RWPE2 (cell line): ENCODE data around the gene PRR22.

Experiments used
- ATAC-seq: fragments of 200-7000 bp; cut with Tn5 transposase; 3 replicates; pipeline ENCODE4 v1.9.1; 2021; ENCODE audit warnings: low read depth
- DNase-seq: peaks from one replicate; pipeline ENCODE4 v3.0.0-alpha.2; 2020; ENCODE audit warnings: low spot score
- H3K27ac ChIP-seq: fragments of 450-650 bp; 2 replicates; pipeline ENCODE4 v1.5.1; 2017; ENCODE audit warnings: mild to moderate bottlenecking; ENCODE audit not compliant: poor library complexity, severe bottlenecking
- H3K27me3 ChIP-seq: fragments of 250-450 bp; sonication (Bioruptor Pico); 2 replicates; pipeline ENCODE4 v1.5.1; 2021; ENCODE audit warnings: mild to moderate bottlenecking, moderate library complexity; ENCODE audit not compliant: insufficient read depth, poor library complexity, severe bottlenecking
- H3K36me3 ChIP-seq: fragments of 250-450 bp; sonication (Bioruptor Pico); 2 replicates; pipeline ENCODE4 v1.5.1; 2020; ENCODE audit warnings: low read depth, mild to moderate bottlenecking, moderate library complexity
- H3K4me1 ChIP-seq: fragments of 250-450 bp; sonication (Bioruptor Pico); 2 replicates; pipeline ENCODE4 v1.5.1; 2021; ENCODE audit warnings: mild to moderate bottlenecking, moderate library complexity; ENCODE audit not compliant: insufficient read depth, poor library complexity, severe bottlenecking
- H3K4me3 ChIP-seq: fragments of 250-450 bp; sonication (Bioruptor Pico); 2 replicates; pipeline ENCODE4 v1.5.1; 2021; ENCODE audit warnings: mild to moderate bottlenecking, moderate library complexity; ENCODE audit not compliant: severe bottlenecking
- H3K9me3 ChIP-seq: fragments of 250-450 bp; sonication (Bioruptor Pico); 2 replicates; pipeline ENCODE4 v1.5.1; 2021; ENCODE audit warnings: mild to moderate bottlenecking, moderate library complexity; ENCODE audit not compliant: severe bottlenecking
- TF ChIP-seq, protein P1 (sequence below): fragments of 450-650 bp; IDR thresholded peaks from one replicate; pipeline ENCODE4 v1.5.1; 2017; ENCODE audit warnings: mild to moderate bottlenecking, moderate library complexity; ENCODE audit not compliant: poor library complexity, severe bottlenecking

Gene PRR22

DNA sequence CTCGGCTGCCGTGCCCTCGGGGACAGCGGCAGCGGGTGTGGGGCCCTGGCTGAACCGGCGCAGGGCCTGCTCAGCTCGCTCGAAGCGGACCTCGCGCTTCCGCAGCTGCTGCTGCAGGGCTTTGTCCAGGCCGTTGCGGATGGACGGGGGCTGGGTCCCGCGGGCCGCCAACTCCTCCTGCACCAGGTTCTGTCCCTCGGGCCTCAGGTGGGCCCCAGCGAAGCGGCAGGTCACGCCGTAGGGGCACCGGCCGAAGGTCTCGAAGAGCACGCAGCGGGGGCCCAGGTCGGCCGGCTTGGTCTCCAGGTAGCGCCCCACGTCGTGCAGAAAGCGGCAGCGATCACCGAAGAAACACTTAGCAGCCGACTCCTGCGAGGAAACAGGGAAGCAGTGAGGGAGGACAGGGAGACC lies 4.8 kb upstream of the PRR22 start:
- no peaks in the 10 kb centered on the region for H3K27me3 ChIP-seq
- DNase-seq, result no peak
- ATAC-seq, result no peak
- H3K4me3 ChIP-seq, result no peak overlapping the region
- H3K27ac ChIP-seq, result no peak overlapping the region
- no peaks in the 10 kb centered on the region for H3K9me3 ChIP-seq
- TF ChIP-seq, protein P1, sequence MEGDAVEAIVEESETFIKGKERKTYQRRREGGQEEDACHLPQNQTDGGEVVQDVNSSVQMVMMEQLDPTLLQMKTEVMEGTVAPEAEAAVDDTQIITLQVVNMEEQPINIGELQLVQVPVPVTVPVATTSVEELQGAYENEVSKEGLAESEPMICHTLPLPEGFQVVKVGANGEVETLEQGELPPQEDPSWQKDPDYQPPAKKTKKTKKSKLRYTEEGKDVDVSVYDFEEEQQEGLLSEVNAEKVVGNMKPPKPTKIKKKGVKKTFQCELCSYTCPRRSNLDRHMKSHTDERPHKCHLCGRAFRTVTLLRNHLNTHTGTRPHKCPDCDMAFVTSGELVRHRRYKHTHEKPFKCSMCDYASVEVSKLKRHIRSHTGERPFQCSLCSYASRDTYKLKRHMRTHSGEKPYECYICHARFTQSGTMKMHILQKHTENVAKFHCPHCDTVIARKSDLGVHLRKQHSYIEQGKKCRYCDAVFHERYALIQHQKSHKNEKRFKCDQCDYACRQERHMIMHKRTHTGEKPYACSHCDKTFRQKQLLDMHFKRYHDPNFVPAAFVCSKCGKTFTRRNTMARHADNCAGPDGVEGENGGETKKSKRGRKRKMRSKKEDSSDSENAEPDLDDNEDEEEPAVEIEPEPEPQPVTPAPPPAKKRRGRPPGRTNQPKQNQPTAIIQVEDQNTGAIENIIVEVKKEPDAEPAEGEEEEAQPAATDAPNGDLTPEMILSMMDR, result no peak
- peaks cover 44% of the 10 kb centered on the region for H3K36me3 ChIP-seq
- peaks cover 1% of the 10 kb centered on the region for H3K4me1 ChIP-seq

DNA sequence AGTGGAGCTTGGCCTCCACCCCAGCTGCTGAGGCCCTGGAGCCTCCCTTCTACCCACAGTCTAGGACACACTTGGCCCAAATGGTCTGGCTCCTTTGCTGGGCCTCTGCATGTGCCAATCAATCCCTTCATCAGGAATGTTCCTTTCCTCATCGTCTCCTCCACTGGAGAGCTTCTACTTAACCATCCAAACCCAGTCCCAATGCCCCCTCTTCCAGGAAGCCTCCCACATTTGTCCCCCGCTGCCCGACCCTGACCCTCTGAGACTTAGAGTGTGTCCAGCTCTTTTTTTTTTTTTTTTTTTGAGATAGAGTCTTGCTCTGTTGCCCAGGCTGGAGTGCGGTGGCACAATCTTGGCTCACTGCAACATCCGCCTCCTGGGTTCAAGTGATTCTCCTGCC lies 3.9 kb upstream of the PRR22 start:
- no peak overlapping the region for H3K4me3 ChIP-seq
- no peaks in the 10 kb centered on the region for H3K9me3 ChIP-seq
- H3K4me1 ChIP-seq, result no peaks in the 10 kb centered on the region
- H3K36me3 ChIP-seq, result peaks cover 44% of the 10 kb centered on the region
- H3K27ac ChIP-seq, result no peak overlapping the region
- no peaks in the 10 kb centered on the region for H3K27me3 ChIP-seq
- no peak for ATAC-seq
- DNase-seq, result no peak
- TF ChIP-seq, protein P1, result no peak

DNA sequence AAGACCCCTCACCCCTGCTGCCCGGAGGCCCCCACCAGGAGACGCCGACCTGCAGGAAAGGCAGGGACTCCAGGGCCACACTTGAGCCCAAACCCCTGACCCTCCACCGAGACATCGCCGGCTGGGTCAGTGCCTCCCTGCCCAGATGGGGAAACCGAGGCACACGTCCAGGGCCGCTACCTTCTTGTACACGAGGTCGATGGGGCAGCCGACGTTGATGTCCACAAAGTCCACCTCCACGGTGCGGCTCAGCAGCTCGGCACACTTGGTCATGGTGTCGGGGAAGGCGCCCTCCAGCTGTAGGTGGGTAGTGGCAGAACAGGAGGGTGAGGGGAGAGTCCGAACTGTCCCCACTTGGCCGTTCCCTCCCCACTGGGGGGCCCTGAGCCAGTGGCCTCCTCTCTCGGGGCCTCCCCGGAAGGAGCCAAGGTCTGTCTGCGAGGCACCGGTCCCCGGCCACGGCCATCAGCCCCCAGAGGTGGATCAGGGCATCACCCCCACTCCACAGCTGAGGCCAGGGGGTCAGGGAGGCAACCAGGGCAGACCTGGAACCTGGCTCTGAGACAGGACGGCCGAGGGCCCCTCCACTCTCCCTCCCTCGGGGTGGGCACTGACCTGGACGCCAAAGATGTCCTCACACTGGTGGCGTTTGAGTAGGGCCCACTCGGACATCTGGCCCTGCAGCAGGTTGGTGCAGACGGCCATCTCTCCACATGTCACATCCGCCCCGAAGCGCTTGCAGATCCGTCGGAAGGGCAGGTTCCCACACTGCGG lies 3.0 kb upstream of the PRR22 start:
- ATAC-seq (no peak), DNase-seq (no peak)
- no peak overlapping the region for H3K4me3 ChIP-seq
- no peak overlapping the region for H3K27ac ChIP-seq
- peaks cover 44% of the 10 kb centered on the region for H3K36me3 ChIP-seq
- no peaks in the 10 kb centered on the region for H3K4me1 ChIP-seq
- H3K9me3 ChIP-seq, result no peaks in the 10 kb centered on the region
- H3K27me3 ChIP-seq, result no peaks in the 10 kb centered on the region
- TF ChIP-seq, protein P1, result no peak

DNA sequence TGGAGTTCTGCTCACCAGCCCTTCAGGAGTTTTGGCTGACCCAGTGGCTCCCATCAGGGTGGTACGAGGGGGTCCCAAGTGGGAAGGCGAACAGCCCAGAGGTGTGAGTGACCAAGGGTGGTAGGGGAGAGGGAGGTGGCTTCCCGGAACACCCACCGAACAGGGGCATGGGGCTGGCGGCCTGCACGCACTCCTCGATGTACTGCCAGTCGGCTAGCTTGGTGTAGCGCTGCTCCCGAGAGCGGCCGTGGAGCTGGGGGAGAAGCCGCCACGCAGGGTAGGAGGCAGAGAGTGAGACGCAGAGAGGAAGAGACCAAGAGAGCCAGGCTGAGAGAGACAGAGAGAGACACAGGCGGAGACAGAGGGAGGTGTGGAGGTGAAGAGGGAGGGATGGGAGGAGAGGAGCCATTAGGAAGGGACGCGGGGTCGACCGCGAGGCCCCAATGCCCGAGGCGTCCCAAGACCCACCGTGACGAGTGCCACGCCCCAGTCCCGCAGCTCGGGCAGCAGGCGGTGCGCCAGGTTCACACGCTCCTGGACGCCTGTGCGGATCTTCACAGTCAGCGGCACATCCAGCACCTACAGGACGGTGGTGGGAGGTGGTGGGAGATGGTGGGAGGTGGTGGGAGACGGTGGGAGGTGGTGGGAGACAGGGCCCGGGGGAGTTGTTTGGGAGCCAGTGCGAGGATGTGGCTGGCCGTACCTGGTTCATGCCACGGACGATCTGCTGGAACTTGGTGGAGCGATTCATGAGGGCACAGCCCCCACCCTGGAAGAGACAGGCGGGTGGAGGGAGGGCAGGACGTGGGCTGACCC lies 2.3 kb upstream of the PRR22 start:
- H3K36me3 ChIP-seq, result peaks cover 44% of the 10 kb centered on the region
- TF ChIP-seq, protein P1, result no peak

More for the DNA sequence above, 2.3 kb upstream of the PRR22 start:
- Histone ChIP-seq H3K4me1 (no peaks in the 10 kb centered on the region), H3K27me3 (no peaks in the 10 kb centered on the region), H3K27ac (no peak overlapping the region), H3K4me3 (no peak overlapping the region), H3K9me3 (no peaks in the 10 kb centered on the region)
- ATAC-seq (no peak), DNase-seq (no peak)
